ENCODE data around the gene PREX1.
A peak's percentile ranks its signal among the peaks of the same experiment; 100 is the strongest.
"Not testable (repeated sequence)": the region's sequence is repeated elsewhere in the genome, so short reads cannot be mapped to it uniquely, and the experiment has no call there.

PREX1 gene

DNA sequence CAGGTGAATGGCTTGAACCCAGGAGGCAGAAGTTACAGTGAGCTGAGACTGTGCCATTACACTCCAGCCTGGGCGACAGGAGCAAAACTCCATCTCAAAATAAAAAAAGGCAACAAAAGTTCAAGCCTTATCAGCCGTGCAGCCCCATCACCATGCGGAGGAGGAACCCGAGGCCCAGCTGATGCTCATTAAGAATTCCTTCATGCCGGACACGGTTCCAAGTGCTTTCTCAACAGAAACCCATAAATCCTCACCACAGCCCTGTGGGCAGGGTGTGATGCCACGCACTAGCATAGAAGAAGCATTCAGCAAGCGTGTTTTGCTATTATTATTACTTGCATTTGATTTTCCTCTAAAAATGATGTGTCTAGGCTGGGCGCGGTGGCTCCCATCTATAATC lies 56.3 kb downstream of the PREX1 start:
- DNase-seq: no peak

DNA sequence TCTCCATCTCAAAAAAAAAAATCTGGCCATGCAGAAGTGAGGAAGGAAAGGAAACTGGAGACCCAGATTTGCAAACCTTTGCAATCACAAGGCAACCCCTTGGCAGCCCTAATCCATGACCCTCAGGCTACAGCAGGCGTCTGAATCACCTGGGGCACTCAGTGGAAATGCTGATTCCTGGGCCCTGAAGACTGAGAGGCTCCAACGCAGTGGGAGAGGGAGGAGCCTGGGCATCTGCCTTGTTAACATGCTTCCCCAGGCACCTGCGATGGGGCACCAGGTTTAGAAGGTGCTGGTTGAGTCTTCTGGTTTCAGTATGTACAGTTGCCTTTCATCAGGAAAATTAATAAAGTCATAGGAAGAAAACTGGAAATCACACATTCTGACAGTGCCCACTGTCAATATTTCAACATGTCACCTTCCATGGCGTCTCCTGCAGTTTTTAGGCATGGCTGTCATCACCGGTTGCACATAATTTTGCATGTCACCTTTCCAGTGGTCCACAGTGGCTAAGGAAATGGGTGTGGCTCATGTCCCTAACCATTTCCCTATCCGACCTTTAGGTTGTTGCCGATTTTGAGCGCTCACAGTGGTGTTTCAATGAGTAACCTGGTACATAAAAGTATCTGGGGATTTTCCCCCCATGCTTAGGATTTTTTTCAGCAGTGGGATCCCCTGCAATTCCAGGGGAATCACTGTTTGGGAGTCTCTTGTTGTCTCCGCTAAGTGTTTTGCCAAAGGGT lies 56.9 kb downstream of the PREX1 start:
- DNase-seq: no peak

DNA sequence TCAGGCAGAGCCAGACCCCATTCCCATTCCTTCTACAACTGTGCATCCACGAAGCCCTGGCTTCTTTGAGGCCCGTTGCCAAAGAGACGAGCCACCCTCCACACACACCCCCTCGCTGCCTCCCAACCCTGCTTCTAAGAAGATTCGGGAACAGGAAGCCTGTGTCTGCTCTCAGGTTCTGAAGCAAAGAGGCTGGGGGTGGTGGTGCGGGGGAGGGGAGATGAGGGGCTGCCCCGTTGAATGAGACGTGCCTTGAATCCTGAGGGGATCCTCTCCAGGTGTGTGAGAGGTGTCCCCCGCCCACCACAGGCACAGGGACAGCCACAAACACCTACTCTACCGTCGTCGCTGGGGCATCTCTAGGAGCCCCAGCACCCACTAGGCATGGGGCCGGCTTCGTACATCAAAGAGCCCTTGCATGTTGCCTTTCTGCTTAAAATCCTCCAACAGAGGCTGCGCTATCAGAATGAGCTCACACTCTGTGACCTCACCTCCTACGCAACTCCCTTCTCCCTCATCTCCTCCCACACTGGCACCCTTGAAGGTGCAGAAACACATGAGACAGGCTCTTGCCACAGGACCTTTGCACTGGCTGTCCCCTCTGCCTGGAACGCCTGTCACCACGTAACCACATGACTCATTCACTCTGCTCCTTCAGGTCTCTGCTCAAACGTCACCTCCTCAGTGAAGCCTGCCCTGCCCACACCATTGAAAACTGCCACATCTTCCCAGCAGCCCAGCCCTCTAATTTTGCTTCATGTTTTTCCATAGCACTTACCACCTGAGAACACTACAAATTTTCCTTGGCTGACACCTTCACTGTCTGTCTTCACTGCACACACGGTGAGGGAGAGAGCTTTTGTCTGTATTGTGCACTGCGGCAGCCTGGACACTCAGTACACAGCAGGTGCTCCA lies 58.5 kb downstream of the PREX1 start:
- no peak for DNase-seq

DNA sequence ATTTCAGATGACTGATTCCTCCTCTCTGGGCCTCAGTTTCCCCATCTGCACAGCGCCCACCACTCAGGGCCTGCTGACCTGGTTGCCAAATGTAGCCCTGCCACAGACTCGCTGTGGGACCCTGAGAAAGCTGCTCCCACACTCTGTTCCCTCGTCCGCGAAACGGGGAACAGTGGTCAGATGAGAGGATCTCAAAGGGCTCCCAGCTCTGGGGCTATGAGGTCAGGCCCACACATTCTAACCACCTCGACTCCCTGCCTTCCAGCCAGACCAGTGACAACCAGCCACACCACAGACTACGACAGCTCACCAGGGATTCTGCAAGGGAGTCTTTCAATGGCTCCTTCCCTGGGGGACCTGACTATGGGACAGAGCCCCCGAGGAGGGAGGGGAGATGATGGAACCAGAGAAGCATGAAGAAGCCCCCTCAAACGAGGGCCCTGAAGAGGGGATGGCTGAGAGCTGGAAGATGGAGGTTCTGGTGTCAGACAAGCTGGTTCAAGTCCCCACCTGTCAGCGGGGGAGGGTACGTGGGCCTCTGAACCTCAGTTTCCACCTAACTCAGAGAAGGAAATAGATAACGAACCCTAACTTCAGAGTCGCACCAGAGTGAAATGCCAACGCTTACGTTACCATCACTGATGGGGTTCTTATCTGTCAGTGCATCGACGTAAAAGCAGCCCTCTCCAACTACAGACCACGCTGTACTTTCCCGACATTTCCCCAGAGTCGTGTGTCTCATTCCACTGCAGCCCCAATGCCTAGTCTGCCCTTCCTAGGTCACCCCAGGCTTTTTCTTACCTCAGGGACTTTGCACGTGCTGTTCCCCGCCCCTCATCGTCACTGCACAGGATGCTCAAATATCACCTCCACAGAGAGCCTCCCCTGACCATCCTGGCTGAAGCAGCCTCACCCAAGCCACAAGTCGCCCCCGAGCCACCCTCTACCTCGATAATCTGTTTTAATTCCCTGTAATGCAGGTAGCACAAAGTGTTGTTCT lies 60.5 kb downstream of the PREX1 start:
- no peak for DNase-seq

DNA sequence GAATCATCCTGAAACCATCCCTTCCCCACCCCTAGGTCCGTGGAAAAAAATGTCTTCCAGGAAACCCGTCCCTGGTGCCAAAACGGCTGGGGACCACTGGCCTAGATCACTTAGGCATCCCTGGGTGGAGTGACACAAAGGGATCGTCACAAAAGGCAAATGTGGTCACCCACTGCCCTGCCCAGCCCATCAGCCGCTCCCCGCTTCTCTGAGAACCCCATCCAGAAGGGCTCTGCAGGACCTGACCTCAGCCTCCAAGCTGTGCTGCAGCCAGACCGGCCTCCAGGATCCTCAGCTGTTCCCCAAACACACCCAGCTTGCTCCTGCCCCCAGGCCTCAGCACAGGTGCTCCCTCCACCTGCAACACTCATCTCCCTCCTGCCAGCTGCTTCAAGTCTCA lies 61.6 kb downstream of the PREX1 start:
- DNase-seq: no peak

DNA sequence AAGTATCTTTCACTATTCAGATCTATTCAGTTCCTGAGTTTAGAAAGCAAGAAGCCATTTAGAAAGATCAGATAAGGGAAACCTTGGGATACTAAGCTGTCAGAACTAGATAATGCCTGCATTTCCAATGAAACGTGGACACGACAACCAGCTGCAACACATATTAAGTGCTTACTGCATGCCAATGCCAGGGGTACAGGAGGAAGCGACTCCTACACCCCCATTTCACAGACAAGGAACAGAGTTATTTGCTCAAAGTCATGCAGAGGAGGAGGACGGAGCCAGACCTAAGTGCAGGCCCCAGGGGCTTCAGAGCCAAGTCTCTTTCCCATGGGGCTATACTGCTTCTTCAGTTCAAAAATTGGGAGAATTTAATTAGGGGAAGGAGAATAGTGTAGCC lies 62.4 kb downstream of the PREX1 start:
- DNase-seq: no peak

- DNase-seq: peak; percentile 68
These were observed 64.4 kb downstream of the PREX1 start for GRCh38 chr20:48763216-48763914.

DNA sequence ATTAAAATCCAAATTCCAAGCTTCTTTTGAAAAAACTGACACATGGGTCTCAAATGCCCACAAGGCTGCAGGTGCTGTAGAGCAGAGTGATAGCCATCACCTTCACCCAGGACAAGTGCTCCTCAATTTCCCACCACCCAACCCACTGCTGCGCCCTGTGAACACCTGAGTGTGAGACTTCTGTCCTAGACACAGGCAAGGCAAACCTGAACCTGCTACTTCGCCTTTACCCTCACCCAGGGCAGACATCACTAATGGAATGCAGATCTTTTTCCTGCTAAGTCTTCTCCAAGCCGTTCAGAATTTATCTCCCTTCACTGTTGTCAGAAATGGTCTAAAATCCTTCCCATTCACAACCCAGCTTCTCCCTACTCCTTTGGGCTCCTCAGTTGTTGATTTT lies 65.9 kb downstream of the PREX1 start:
- no peak for DNase-seq

- DNase-seq: no peak
These were observed 66.6 kb downstream of the PREX1 start for GRCh38 chr20:48761023-48761785.

DNA sequence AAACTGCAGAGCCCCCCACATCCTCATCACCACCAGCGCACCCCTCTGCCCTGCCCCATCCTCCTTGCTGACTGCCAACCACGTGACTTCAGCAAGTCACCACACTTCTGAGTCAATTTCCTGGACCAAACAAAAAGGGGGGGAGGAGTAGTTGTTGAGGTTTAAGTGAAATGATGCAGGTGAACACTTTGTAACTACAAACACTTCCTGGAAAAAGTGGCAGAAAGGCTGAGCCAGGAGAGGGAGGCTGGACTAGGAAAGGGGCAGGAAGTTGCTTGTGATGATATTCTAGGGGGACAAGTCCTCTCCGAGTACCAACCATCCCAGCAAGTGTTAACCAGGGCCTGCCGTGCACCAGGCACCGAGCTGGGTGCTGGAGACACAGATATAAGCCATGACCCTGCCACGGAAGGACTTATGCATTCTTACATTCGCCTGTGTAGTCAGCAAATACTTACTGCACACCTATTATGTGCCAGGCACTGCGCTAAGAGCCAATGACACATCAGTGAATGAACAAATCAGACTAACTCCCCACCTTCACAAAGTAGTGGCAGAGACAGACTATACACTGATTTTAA lies 67.3 kb downstream of the PREX1 start:
- no peak for DNase-seq

DNA sequence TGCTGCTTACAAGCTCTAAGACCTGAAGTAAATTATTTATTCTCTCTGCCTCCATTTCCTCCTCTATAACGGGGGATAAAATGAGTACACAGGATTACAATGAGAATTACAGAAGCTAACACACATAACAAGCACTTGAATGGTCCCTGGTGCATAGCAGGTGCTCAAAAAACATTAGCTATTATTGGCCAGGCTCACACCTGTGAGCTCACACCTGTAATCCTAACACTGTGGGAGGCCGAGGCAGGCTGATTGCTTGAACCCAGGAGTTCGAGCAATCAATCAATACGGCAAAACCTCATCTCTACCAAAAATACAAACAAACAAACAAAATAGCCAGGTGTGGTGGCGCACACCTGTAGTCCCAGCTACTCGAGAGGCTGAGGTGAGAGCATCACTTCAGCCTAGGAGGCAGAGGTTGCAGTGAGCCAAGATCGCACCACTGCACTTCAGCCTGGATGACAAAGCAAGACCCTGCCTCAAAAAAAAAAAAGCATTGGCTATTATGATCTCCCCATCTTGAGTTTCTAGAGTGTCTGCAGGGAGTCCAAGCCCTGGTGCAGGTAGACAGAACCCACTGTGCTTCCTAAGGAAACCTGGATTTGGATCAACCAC lies 68.1 kb downstream of the PREX1 start:
- DNase-seq: no peak

- peak; percentile 55 for DNase-seq
These were observed 69.5 kb downstream of the PREX1 start for GRCh38 chr20:48758206-48758820.

DNA sequence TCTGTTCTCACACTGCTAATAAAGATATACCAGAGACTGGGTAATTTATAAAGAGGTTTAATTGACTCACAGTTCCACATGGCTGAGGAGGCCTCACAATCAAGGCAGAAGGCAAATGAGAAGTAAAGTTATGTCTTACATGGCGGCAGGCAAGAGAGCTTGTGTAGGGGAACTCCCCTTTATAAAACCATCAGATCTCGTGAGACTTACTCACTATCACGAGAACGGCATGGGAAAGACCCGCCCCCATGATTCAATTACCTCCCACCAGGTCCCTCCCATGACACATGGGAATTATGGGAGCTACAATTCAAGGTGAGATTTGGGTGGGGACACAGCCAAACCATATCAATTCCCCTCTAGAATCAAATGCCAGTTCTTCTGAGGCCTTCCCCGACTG lies 71.0 kb downstream of the PREX1 start:
- DNase-seq: not testable (repeated sequence)

- DNase-seq: peak; percentile 30
These were observed 73.5 kb downstream of the PREX1 start for GRCh38 chr20:48754292-48754691.

DNA sequence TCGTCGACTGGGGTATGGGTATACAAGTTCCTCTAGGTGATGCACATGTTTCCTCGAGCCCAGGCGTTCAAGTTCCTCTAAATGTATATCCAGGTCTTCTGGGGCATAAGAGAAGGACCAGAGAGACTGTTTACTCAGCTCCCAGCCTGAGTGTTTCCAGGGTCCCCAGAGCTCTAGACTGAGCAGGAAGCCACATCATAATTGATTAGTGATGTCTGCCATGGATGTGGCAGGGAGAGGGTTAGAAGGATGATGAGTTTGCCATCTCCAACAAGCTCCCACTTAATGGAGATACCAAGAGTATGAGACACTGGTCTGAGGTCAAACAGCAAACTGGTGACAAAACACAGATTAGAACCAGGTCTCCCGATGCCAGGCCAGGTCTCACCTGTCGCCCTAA lies 74.8 kb downstream of the PREX1 start:
- no peak for DNase-seq

- no peak for DNase-seq
These were observed 75.9 kb downstream of the PREX1 start for GRCh38 chr20:48751871-48752270.

- peak; percentile 91 for DNase-seq
These were observed 76.7 kb downstream of the PREX1 start for GRCh38 chr20:48750941-48751635.

DNA sequence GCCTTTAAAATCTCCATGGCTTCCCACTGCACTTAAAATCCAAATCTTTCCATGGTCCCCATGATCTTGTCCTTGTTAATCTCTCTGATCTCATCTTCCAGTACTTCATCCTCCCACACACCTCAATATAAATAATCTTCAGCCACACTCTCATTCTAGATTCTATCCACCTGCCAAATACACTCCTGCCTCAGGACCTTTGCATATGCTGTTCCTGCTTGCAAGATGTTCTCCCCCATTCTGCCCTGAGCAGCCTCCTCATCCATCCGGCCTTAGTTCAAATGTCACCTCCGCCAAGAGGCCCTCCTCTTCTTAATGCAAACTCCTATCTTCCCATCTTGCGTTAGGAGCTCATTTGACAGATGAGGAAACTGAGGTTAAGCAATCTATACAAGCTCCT lies 77.4 kb downstream of the PREX1 start:
- DNase-seq: no peak

GRCh38 chr20:48749437-48749836 lies 78.4 kb downstream of the PREX1 start:
- DNase-seq: no peak

Data from retina (tissue), 1 donor.